Heart right ventricle (tissue), 16 donors: Measurements from ENCODE around the gene PRG2. TPM values are rescaled to one million over a fixed set of nuclear protein-coding genes. Genes with fewer than 3 reads are reported as not detected.

Experiments
- ATAC-seq, 8 donors: fragments of 200-7000 bp; cut with Tn5 transposase; one replicate each; pipeline ENCODE4 v1.9.1; 2020; ENCODE audit warnings: mild to moderate bottlenecking in 8 of 8, moderate library complexity in 8 of 8, moderate number of reproducible peaks in 1 of 8
- DNase-seq, 2 donors: peaks; one replicate each; pipeline ENCODE4 v3.0.0-alpha.2; 2020
- H3K27ac ChIP-seq, 10 donors: fragments of 200-600 bp; sonication (generic) in 2 of 10; one replicate each; pipeline versions ENCODE4 v1.5.0 to v1.8.0; 2020 to 2022; ENCODE audit warnings: mild to moderate bottlenecking in 3 of 10
- H3K27me3 ChIP-seq, 7 donors: fragments of 200-600 bp; one replicate each; pipeline ENCODE4 v1.8.0; 2021 to 2022; ENCODE audit warnings: mild to moderate bottlenecking in 2 of 7
- H3K36me3 ChIP-seq, 9 donors: fragments of 200-600 bp; sonication (generic) in 1 of 9; one replicate each; pipeline versions ENCODE4 v1.5.0 to v1.8.0; 2020 to 2022; ENCODE audit warnings: mild to moderate bottlenecking in 2 of 9
- H3K4me1 ChIP-seq, 9 donors: fragments of 200-600 bp; sonication (generic) in 1 of 9; one replicate each; pipeline versions ENCODE4 v1.5.0 to v1.8.0; 2020 to 2022; ENCODE audit warnings: mild to moderate bottlenecking in 4 of 9
- H3K4me3 ChIP-seq, 10 donors: fragments of 200-600 bp; sonication (generic) in 2 of 10; one replicate each; pipeline versions ENCODE4 v1.5.0 to v1.8.0; 2020 to 2022; ENCODE audit warnings: mild to moderate bottlenecking in 7 of 10, moderate library complexity in 2 of 10
- H3K9me3 ChIP-seq, 11 donors: fragments of 200-600 bp in 10 of 11; sonication (generic) in 2 of 11; one replicate each; pipeline versions ENCODE4 v1.5.0 to v1.8.0; 2013 to 2022; ENCODE audit warnings: mild to moderate bottlenecking in 2 of 11, control low read depth in 1 of 11, moderate library complexity in 1 of 11
- WGBS, 2 donors: extraction: QIAGEN DNeasy Blood & Tissue Kit; methylation state at CpG; one replicate each; pipeline ENCODE4 v1.1.7; 2013; ENCODE audit warnings: inconsistent platforms in 1 of 2; 5-methylcytosine and 5-hydroxymethylcytosine counted together
- intact Hi-C, 10 donors: fragments of 100-400 bp; cut with DNase I; formaldehyde crosslinking; loops; one replicate each; pipeline versions ENCODE4 v1.11.1 to v1.14.2; 2022
- polyA plus RNA-seq, 2 donors: library from polyadenylated mRNA; stranded (reverse); fragments of 200-250 nt; gene quantifications; one replicate each; pipeline ENCODE4 v1.2.3, GENCODE V29; 2013
- total RNA-seq, 10 donors: library from RNA; stranded (reverse); fragmentation: NEBNext Ultra II Directional in 3 of 10; extraction: Animal tissue kit (Norgen Biotek cat#: 25700) in 3 of 10; gene quantifications; one replicate each; pipeline versions ENCODE4 v1.2.1 to v1.2.4, GENCODE V29; 2021 to 2023
- TF ChIP-seq, protein P1 (sequence below), 9 donors: fragments of 200-600 bp; sonication (generic) in 2 of 9; IDR thresholded peaks; one replicate each; pipeline versions ENCODE4 v1.5.0 to v1.8.0; 2021 to 2022; ENCODE audit warnings: antibody characterized with exemption in 9 of 9, mild to moderate bottlenecking in 5 of 9, moderate library complexity in 1 of 9
- donor health status: Arrhythmogenic right ventricular cardiomyopathy.
- donor health status: ischemic (EF 13 %, LVEDD 7.1; RV severe dilation, severe dysfunction).
- donor health status: healthy with polysubstance abuse.
- donor health status: DM: no; HTN: yes; CAD: no.
- donor health status: DM: no; HTN: no; CAD: no.
- donor health status: ischemic (EF 25% LVEDD 6.9; RV normal size, moderate dysfunction).
- donor health status: ischemic (EF 25% LVEDD 5.7; RV mildly dilated, moderate dysfunction).
- donor health status: healthy.
- donor health status: DM: yes; HTN: yes; CAD: no.
- donor health status: Ischemic cardiomyopathy.
- donor health status: ischemic (EF 35%, LVEDD 5.7; RV mildly dilated, moderate dysfunction).
- donor health status: nonischemic (EF 11% LVEDD 7.7; RV severe dilation, severe dysfunction).
- donor health status: DM: yes; HTN: yes; CAD: no.
- donor health status: PGD.
- donor health status: ischemic (EF 29% LVEDD 5.4; RV normal size, mild dysfunction).
- donor health status: nonischemic (EF 23%, LVEDD 6.1; RV moderate dilation, normal function).

PRG2 gene
- total and polyA plus RNA-seq, 12 donors, result 0.49 TPM; not detected in 11

DNA sequence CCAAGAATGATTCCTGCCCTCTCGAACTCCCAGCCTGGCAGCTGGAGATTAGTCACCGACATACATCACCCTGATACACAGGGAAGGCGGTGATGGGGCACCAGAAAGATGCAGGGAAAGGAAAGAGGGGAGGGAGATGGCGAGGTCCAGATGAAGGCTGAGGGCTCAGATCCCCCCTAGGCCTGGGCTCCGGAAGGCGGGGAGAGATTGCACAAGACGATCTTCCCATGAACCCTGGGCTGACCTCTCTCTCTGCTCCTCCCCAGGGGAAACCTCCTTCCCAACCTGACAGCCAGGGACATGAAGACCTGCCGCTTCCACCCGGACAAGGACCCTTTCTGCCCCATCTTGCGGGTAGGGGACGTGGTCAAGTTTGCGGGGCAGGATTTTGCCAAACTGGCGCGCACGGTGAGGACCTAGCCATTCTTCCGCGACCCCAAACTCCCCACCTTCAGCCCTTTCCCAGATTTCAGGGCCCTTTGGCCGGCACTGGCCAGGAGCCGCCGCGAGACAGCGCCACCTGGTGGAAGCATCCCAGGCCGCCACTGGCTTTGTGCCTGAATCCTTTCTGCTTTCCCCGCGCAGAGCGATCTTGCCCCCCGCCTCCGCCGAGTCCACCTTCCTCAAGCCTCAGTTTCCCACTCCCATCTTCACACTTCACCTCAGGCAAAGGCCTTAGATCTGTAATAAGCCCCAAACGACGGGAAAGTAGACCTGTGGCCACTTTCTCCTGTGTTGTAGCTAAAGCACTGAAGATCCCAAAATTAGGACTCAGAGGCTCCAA, 40.8 kb downstream of the PRG2 start:
- DNase-seq (peak; percentile 70 to 80), ATAC-seq (peak; percentile 68 to 82 (median 74))
- H3K4me1 ChIP-seq, result peaks cover 0 to 15% (median 4%) of the 10 kb centered on the region in 9 donors
- peak overlapping the region in 2 of 10 donors; percentile 6 to 17 for H3K4me3 ChIP-seq
- no peaks in the 10 kb centered on the region for H3K36me3 ChIP-seq
- 14 to 16% methylated on average over 31 of the region's 31 CpGs for WGBS, 2 donors
- TF ChIP-seq, protein P1, sequence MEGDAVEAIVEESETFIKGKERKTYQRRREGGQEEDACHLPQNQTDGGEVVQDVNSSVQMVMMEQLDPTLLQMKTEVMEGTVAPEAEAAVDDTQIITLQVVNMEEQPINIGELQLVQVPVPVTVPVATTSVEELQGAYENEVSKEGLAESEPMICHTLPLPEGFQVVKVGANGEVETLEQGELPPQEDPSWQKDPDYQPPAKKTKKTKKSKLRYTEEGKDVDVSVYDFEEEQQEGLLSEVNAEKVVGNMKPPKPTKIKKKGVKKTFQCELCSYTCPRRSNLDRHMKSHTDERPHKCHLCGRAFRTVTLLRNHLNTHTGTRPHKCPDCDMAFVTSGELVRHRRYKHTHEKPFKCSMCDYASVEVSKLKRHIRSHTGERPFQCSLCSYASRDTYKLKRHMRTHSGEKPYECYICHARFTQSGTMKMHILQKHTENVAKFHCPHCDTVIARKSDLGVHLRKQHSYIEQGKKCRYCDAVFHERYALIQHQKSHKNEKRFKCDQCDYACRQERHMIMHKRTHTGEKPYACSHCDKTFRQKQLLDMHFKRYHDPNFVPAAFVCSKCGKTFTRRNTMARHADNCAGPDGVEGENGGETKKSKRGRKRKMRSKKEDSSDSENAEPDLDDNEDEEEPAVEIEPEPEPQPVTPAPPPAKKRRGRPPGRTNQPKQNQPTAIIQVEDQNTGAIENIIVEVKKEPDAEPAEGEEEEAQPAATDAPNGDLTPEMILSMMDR (IDR thresholded peaks at IDR 0.05), result peak; percentile 85 to 94 (median 92)
- H3K27me3 ChIP-seq, result no peaks in the 10 kb centered on the region
- intact Hi-C loops, result loop anchor here (5.0 to 10.0 kb wide), 16 partner anchors 58 to 1175 kb away; partner anchors contain the start of genes YPEL4 (in 5 of the 10), SLC43A3 (in 1 of the 10) and TIMM10 (in 1 of the 10)
- H3K27ac ChIP-seq, result peak overlapping the region in 7 of 10 donors; percentile 22 to 71 (median 58)
- peaks cover 0 to 9% (median 0%) of the 10 kb centered on the region in 11 donors for H3K9me3 ChIP-seq

DNA sequence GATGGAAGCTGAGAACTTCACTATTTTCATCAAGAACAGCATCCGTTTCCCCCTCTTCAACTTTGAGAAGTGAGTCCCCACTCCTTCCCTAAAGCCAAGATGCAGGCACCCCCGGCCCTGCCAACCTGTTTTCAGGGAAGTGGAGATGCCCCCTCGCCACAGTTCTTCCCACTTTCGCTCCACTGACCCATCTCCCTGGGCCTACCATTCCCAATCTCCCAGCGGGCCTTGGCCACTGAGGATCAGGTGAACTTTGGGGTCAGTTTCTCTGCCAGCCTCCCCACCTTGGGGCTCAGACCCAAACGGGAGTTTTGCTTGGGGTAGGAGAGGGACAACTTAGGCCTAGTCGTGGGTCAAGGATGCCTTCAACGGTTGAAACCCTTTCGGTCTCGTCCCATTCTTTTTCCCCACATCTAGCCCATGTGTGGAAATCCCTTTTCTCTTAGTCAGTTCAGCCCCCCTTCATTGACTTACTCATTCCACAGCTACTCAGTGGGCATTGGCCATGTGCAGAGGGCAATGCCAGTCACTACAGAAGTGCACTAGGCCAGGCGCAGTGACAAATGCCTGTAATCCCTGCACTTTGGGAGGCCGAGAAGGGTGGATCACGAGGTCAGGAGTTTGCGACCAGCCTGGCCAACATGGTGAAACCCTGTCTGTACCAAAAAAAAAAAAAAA, 41.7 kb downstream of the PRG2 start:
- 90 to 92% methylated on average over 14 of the region's 14 CpGs for WGBS, 2 donors
- TF ChIP-seq, protein P1 (IDR thresholded peaks at IDR 0.05), result no peak
- peaks cover 0 to 9% (median 0%) of the 10 kb centered on the region in 11 donors for H3K9me3 ChIP-seq
- no peaks in the 10 kb centered on the region for H3K27me3 ChIP-seq
- no peak for ATAC-seq
- no peak for DNase-seq
- intact Hi-C loops, result loop anchor here (1.0 to 10.0 kb wide), 15 partner anchors 79 to 1176 kb away; partner anchors contain the start of genes YPEL4 (in 5 of the 10), SLC43A3 (in 1 of the 10) and TIMM10 (in 1 of the 10)
- peaks cover 0 to 9% (median 4%) of the 10 kb centered on the region in 9 donors for H3K4me1 ChIP-seq
- H3K36me3 ChIP-seq, result no peaks in the 10 kb centered on the region
- peak overlapping the region in 3 of 10 donors; percentile 21 to 71 (median 22) for H3K27ac ChIP-seq
- no peak overlapping the region for H3K4me3 ChIP-seq

DNA sequence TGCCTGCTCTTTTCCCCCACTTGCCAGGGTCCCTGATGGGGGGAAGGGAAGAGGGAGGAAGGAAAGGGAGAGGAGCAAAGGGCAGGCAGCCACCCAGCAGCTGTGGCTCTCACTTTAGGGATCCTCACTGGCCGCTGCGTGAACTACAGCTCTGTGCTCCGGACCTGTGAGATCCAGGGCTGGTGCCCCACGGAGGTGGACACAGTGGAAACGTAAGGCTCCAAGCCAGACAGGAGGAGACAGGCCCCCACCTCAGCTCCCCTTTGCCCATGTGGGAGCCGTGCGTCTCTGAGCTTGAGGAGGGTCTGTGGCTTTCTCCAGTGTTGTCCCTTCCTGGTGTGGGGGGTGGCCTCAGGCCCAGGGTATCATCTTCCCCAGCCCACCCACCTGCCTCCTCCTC, 42.4 kb downstream of the PRG2 start:
- ATAC-seq, result no peak
- peaks cover 0 to 9% (median 4%) of the 10 kb centered on the region in 9 donors for H3K4me1 ChIP-seq
- WGBS, 2 donors, result 77 to 81% methylated on average over 7 of the region's 7 CpGs
- TF ChIP-seq, protein P1 (IDR thresholded peaks at IDR 0.05), result no peak
- peak overlapping the region in 2 of 10 donors; percentile 21 to 71 for H3K27ac ChIP-seq
- H3K27me3 ChIP-seq, result no peaks in the 10 kb centered on the region
- no peak for DNase-seq
- intact Hi-C loops, result loop anchor here (1.0 to 10.0 kb wide), 15 partner anchors 79 to 1177 kb away; partner anchors contain the start of genes YPEL4 (in 5 of the 10), SLC43A3 (in 1 of the 10) and TIMM10 (in 1 of the 10)
- H3K9me3 ChIP-seq, result peaks cover 0 to 9% (median 0%) of the 10 kb centered on the region in 11 donors
- H3K4me3 ChIP-seq, result no peak overlapping the region
- no peaks in the 10 kb centered on the region for H3K36me3 ChIP-seq

DNA sequence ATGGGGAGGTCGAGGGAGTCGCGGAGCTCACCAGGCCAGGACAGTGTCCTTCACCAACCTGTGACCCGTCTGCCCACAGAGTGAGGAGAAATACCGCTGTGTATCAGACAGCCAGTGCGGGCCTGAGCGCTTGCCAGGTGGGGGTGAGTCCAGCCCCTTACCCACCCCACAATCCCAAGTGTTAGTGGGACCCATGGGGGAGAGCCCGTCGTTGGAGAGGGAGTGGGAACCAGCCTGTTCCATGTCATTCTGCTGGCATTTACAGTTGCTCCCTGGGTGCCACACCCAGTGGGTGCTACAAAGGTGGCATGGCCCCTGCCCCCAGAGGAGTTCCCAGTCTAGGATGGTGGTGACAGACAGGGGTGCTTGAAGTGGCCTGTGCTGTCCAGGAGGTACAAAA, 43.1 kb downstream of the PRG2 start:
- WGBS, 2 donors, result 85 to 88% methylated on average over 9 of the region's 9 CpGs
- intact Hi-C loops, result loop anchor here (2.0 to 10.0 kb wide), 16 partner anchors 80 to 1177 kb away; partner anchors contain the start of genes YPEL4 (in 5 of the 10), SLC43A3 (in 1 of the 10) and TIMM10 (in 1 of the 10)
- no peak for ATAC-seq
- Histone ChIP-seq H3K36me3 (no peaks in the 10 kb centered on the region), H3K27me3 (no peaks in the 10 kb centered on the region), H3K4me3 (no peak overlapping the region), H3K4me1 (peaks cover 0 to 9% (median 4%) of the 10 kb centered on the region in 9 donors), H3K27ac (peak overlapping the region in 1 of 10 donors; percentile 71), H3K9me3 (peaks cover 0 to 9% (median 0%) of the 10 kb centered on the region in 11 donors)
- no peak for DNase-seq
- TF ChIP-seq, protein P1 (IDR thresholded peaks at IDR 0.05), result no peak
